Left lobe of liver (tissue), 2 donors: Measurements from ENCODE around the gene TSKU. TPM values are rescaled to one million over a fixed set of nuclear protein-coding genes. Genes with fewer than 3 reads are reported as not detected.

ENCODE experiments used
- ATAC-seq: fragments of 200-7000 bp; cut with Tn5 transposase; one replicate; pipeline ENCODE4 v1.9.1; 2020; ENCODE audit warnings: mild to moderate bottlenecking, moderate library complexity
- DNase-seq: peaks from one replicate; pipeline ENCODE4 v3.0.0-alpha.2; 2020; ENCODE audit warnings: low spot score
- total RNA-seq: library from RNA; stranded (reverse); gene quantifications from one replicate; pipeline ENCODE4 v1.2.1, GENCODE V29; 2021
- donor health status: DM: no; HTN: no; CAD: no; lungs with moderate emphysema.
- donor health status: DM: no; HTN: yes; CAD: no.

TSKU gene
- total RNA-seq, 1 donor from 2014 or later = 547 TPM

- ATAC-seq = peak; percentile 52
Observed at GRCh38 chr11:76769645-76770586, 13.2 kb upstream of the TSKU start.

GRCh38 chr11:76770642-76771445 lies 12.3 kb upstream of the TSKU start:
- DNase-seq = peak; percentile 95
- peak; percentile 36 for ATAC-seq

More at GRCh38 chr11:76769645-76770586, 13.2 kb upstream of the TSKU start:
- DNase-seq = peak; percentile 97

GRCh38 chr11:76771446-76772099 lies 11.6 kb upstream of the TSKU start:
- DNase-seq (no peak), ATAC-seq (no peak)

GRCh38 chr11:76772100-76772782 lies 10.9 kb upstream of the TSKU start:
- DNase-seq (peak; percentile 88), ATAC-seq (peak; percentile 22)

GRCh38 chr11:76772783-76773106 lies 10.4 kb upstream of the TSKU start:
- ATAC-seq (no peak), DNase-seq (no peak)

- DNase-seq = peak; percentile 95
- ATAC-seq = peak; percentile 40
Observed at GRCh38 chr11:76773921-76774361, 9.2 kb upstream of the TSKU start.

GRCh38 chr11:76776472-76776871 lies 6.7 kb upstream of the TSKU start:
- no peak for DNase-seq
- ATAC-seq = no peak

- DNase-seq (no peak), ATAC-seq (no peak)
Observed at GRCh38 chr11:76777305-76777704, 5.9 kb upstream of the TSKU start.

- ATAC-seq = no peak
- DNase-seq = no peak
Observed at GRCh38 chr11:76777876-76778275, 5.3 kb upstream of the TSKU start.

- ATAC-seq (no peak), DNase-seq (no peak)
Observed at GRCh38 chr11:76778874-76779273, 4.3 kb upstream of the TSKU start.

GRCh38 chr11:76781046-76781801 lies 1.9 kb upstream of the TSKU start:
- ATAC-seq (peak; percentile 47), DNase-seq (peak; percentile 81)

GRCh38 chr11:76781807-76782530 lies 1.2 kb upstream of the TSKU start:
- no peak for ATAC-seq
- no peak for DNase-seq

- peak; percentile 65 for ATAC-seq
- peak; percentile 96 for DNase-seq
Observed at GRCh38 chr11:76782531-76783293, 444 bp upstream of the TSKU start.

- DNase-seq (no peak), ATAC-seq (peak; percentile 0)
Observed at GRCh38 chr11:76783896-76784813, 999 bp downstream of the TSKU start.

- no peak for ATAC-seq
Observed at GRCh38 chr11:76785513-76785912, 2.4 kb downstream of the TSKU start.

GRCh38 chr11:76786016-76786415 lies 2.9 kb downstream of the TSKU start:
- DNase-seq (no peak), ATAC-seq (no peak)

More at GRCh38 chr11:76785513-76785912, 2.4 kb downstream of the TSKU start:
- DNase-seq = no peak

- ATAC-seq = peak; percentile 2
- peak; percentile 71 for DNase-seq
Observed at GRCh38 chr11:76786441-76787014, 3.4 kb downstream of the TSKU start.
